ENCODE data around the gene SLC17A7. TPM values are rescaled to one million over a fixed set of nuclear protein-coding genes. Genes with fewer than 3 reads are reported as not detected.

SLC17A7 gene
- total RNA-seq, 2 experiments from 2014 or later = 0.19 to 0.55 TPM

GRCh38 chr19:49398001-49398615 is 43.2 kb downstream of the SLC17A7 start:
- Mint-ChIP-seq H3K4me3 (no peak overlapping the region), H3K27ac (no peak overlapping the region), H3K9me3 (ENCODE audit: low read depth) (no peaks in the 10 kb centered on the region), H3K27me3 (no peaks in the 10 kb centered on the region), H3K36me3 (no peaks in the 10 kb centered on the region), H3K4me1 (peaks cover 4% of the 10 kb centered on the region)
- CTCF ChIA-PET = interaction anchor here (1.4 to 1.8 kb wide), 3 partner anchors 24 to 75 kb away, joined by 3 to 4 read pairs (median 4); no protein-coding TSS in a partner anchor
- no peak for ATAC-seq
- DNase-seq = no peak

DNA sequence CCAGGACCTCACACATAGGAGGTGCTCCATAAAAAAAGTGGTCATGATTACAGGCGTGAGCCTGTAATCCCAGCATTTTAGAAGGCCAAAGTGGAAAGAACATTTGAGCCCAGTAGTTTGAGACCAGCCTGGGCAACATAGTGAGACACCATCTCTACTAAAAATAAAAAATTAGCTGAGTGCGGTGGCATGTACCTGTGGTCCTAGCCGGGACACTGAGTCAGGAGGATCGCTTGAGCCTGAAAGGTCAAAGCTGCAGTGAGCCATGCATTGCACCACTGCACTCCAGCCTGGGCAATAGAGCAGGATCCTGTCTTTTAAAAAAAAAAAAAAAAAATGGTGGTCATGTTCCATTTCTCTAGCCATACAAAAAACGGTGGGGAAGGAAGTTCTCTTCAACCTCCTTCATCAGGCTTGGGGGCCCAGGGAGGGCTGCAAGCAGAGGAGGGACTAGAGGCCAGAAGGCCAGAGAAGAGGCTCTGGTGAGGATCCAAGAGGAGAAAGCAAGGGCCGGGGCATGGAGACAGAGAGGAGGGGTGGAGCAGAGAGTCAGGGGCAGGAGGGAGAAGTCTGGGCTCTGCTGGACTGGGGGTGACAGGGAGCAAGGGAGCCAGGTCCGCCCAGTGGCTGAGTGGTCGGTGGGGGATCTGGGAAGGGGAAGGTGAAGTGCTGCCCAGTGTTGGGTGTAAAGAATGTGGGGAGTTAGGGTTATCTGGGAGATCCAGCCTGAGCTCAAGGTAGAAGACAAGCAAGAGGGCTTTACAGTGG is 44.4 kb downstream of the SLC17A7 start:
- CTCF ChIA-PET = interaction anchor here (1.4 to 1.8 kb wide), 3 partner anchors 25 to 77 kb away, joined by 3 to 4 read pairs (median 4); no protein-coding TSS in a partner anchor
- no peaks in the 10 kb centered on the region for H3K27me3 Mint-ChIP-seq
- no peak for ATAC-seq
- no peak for DNase-seq
- H3K36me3 Mint-ChIP-seq = no peaks in the 10 kb centered on the region
- peaks cover 10% of the 10 kb centered on the region for H3K4me1 Mint-ChIP-seq
- H3K4me3 Mint-ChIP-seq = no peak overlapping the region
- H3K27ac Mint-ChIP-seq = no peak overlapping the region
- H3K9me3 Mint-ChIP-seq (ENCODE audit: low read depth) = no peaks in the 10 kb centered on the region

DNA sequence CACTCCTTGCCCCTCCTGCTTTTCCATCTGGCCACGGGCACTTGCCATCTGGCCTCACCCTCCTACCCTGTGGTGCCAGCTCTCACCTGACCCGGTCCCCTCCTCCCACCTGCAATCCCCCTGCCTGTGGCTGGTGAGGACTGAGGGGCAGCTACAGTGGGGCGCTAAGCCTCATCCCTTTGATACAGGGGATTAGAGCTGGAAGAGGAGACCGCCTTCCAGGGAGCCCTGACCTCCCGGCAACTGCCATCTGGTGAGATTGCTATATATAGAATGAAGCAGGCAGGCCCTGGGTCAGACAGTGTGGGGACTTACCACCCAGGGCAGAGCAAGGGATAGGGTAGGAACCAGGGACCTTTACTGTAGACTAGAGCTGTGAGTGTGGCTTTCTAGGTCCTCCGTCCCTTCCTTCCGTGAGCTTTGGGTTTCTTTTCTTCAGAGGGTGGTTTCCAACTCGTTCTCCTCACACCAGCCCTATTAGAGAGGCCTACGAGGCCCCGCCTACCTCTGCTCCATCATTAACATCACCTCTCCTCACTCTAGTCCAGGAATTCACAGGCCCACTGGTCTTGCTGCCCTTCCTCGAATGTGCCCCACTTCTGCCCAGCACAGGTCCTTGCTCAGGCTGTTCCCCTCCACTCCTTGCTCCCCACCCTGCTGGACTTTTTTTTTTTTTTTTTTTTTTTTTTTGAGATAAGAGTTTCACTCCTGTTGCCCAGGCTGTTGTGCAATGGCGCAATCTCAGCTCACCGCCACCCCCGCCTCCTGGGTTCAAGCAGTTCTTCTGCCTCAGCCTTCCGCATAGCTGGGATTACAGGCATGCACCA is 45.5 kb downstream of the SLC17A7 start:
- Mint-ChIP-seq H3K4me3 (no peak overlapping the region), H3K4me1 (peaks cover 18% of the 10 kb centered on the region), H3K27ac (no peak overlapping the region), H3K27me3 (no peaks in the 10 kb centered on the region), H3K9me3 (ENCODE audit: low read depth) (no peaks in the 10 kb centered on the region), H3K36me3 (no peaks in the 10 kb centered on the region)
- ATAC-seq (no peak), DNase-seq (no peak)
- CTCF ChIA-PET = interaction anchor here (0.6 to 1.4 kb wide), 3 partner anchors 47 to 78 kb away, joined by 3 to 5 read pairs (median 3); partner anchors contain the start of gene FLT3LG

- DNase-seq (no peak), ATAC-seq (no peak)
- H3K27me3 Mint-ChIP-seq = no peaks in the 10 kb centered on the region
- no peak overlapping the region for H3K4me3 Mint-ChIP-seq
- no peaks in the 10 kb centered on the region for H3K9me3 Mint-ChIP-seq (ENCODE audit: low read depth)
- peaks cover 24% of the 10 kb centered on the region for H3K4me1 Mint-ChIP-seq
- CTCF ChIA-PET = interaction anchor here (1.0 to 5.0 kb wide), 6 partner anchors 12 to 167 kb away, joined by 4 to 87 read pairs (median 12); partner anchors contain the start of genes FLT3LG, GFY and PTH2
- H3K27ac Mint-ChIP-seq = no peak overlapping the region
- no peaks in the 10 kb centered on the region for H3K36me3 Mint-ChIP-seq
These were observed 47.4 kb downstream of the SLC17A7 start for GRCh38 chr19:49393881-49394280.

- H3K36me3 Mint-ChIP-seq = no peaks in the 10 kb centered on the region
- H3K4me3 Mint-ChIP-seq = no peak overlapping the region
- H3K27ac Mint-ChIP-seq = peak overlapping the region; percentile 58
- H3K4me1 Mint-ChIP-seq = peaks cover 30% of the 10 kb centered on the region
- CTCF ChIA-PET = interaction anchor here (0.6 to 5.0 kb wide), 35 partner anchors 8 to 289 kb away, joined by 3 to 87 read pairs (median 4); partner anchors contain the start of genes ALDH16A1, FLT3LG, GFY and PIH1D1
- no peaks in the 10 kb centered on the region for H3K9me3 Mint-ChIP-seq (ENCODE audit: low read depth)
- DNase-seq (peak; percentile 87), ATAC-seq (peak; percentile 91)
- H3K27me3 Mint-ChIP-seq = no peaks in the 10 kb centered on the region
These were observed 49.5 kb downstream of the SLC17A7 start for GRCh38 chr19:49391581-49392399.

GRCh38 chr19:49390929-49391359 is 50.4 kb downstream of the SLC17A7 start:
- no peak overlapping the region for H3K4me3 Mint-ChIP-seq
- DNase-seq = no peak

DNA sequence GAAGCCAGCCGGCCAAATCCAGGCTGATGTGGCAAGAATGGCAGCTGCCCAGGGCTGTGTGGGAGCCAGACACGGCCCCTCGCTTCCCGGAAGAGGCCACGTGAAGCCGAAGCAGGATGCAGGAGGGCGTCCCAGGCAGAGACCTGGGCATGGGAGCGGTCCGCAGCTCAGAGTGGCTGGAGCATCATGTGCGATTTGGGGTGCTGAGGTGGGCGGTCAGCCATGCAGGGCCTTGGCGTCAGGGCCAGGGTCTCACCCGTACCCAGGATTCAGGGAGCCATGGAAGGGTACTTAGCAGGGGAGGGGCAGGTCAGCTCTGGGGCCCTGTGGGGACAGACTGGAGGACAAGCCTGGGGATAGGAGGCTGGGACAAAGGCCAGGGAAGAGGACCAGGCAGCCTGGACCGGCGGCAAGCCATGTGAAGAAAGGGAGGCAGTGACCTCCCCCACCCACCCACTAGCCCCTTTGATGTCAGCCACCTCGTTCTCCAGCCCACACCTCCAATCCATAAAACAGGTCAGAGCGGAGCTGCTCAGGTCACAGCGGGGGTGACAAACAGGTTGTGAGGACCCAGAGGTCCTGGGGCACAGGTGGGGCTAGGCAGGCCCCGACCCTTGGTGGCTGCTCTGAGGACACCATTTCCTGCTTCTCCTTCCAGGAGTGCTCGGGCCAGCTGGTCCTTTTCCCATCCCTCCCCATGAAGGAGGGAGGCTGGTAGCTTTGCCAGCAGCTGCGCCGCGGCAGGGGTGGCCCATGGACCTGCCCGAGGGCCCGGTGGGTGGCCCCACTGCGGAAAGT is 51.0 kb downstream of the SLC17A7 start:
- H3K4me1 Mint-ChIP-seq = peaks cover 30% of the 10 kb centered on the region
- H3K9me3 Mint-ChIP-seq (ENCODE audit: low read depth) = no peaks in the 10 kb centered on the region
- no peaks in the 10 kb centered on the region for H3K36me3 Mint-ChIP-seq
- no peak overlapping the region for H3K4me3 Mint-ChIP-seq
- DNase-seq = no peak
- ATAC-seq = no peak
- CTCF ChIA-PET = interaction anchor here (1.0 to 5.0 kb wide), 7 partner anchors 20 to 178 kb away, joined by 3 to 87 read pairs (median 12); partner anchors contain the start of genes FLT3LG, GFY and PTH2
- no peak overlapping the region for H3K27ac Mint-ChIP-seq
- no peaks in the 10 kb centered on the region for H3K27me3 Mint-ChIP-seq

More at GRCh38 chr19:49390929-49391359, 50.4 kb downstream of the SLC17A7 start:
- H3K4me1 Mint-ChIP-seq = peaks cover 30% of the 10 kb centered on the region
- H3K36me3 Mint-ChIP-seq = no peaks in the 10 kb centered on the region
- CTCF ChIA-PET = interaction anchor here (0.6 to 5.0 kb wide), 31 partner anchors 8 to 178 kb away, joined by 3 to 87 read pairs (median 5); partner anchors contain the start of genes ALDH16A1, FLT3LG, GFY and PIH1D1
- no peak for ATAC-seq
- no peaks in the 10 kb centered on the region for H3K27me3 Mint-ChIP-seq
- no peak overlapping the region for H3K27ac Mint-ChIP-seq
- no peaks in the 10 kb centered on the region for H3K9me3 Mint-ChIP-seq (ENCODE audit: low read depth)

GRCh38 chr19:49389406-49389805 is 51.9 kb downstream of the SLC17A7 start:
- Mint-ChIP-seq H3K27ac (no peak overlapping the region), H3K4me1 (peaks cover 30% of the 10 kb centered on the region)
- CTCF ChIA-PET = interaction anchor here (1.4 to 4.5 kb wide), 3 partner anchors 35 to 54 kb away, joined by 4 to 52 read pairs (median 6); partner anchors contain the start of genes GFY and PTH2

DNA sequence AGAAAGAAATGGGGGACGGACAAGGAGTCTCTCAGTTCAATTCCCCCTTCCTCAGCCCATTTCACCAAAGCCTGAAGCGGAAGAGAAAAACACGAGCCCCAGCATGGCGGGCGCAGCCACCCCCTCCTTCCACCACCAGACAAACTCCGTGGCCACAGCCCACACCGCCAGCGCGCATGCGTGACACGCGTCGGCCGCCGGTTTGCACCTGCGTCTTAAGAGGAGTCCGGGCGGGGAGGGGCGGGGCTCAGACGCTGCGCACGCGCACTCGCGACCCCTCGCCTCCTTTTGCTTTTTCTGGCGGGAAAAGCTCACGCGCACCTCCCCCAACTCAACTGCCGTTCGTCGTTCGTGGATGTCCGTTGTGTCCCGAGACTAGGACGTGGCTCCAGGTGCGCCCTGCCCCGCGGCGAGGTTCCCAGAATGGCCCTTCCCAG is 53.4 kb downstream of the SLC17A7 start, which contains the start of gene KASH5:
Gene KASH5, plus strand, starts transcription at position 314 of the 437 bp plus-strand sequence. CDS start 2,635 bp downstream, outside the sequence.
- DNase-seq (peak; percentile 92), ATAC-seq (peak; percentile 57)
- no peaks in the 10 kb centered on the region for H3K9me3 Mint-ChIP-seq (ENCODE audit: low read depth)
- H3K27ac Mint-ChIP-seq = peak within 1 kb of the TSS; percentile 77
- peaks cover 5% of the 10 kb centered on the region for H3K27me3 Mint-ChIP-seq
- H3K36me3 Mint-ChIP-seq = no peaks in the 10 kb centered on the region
- peak within 1 kb of the TSS; percentile 30 for H3K4me3 Mint-ChIP-seq
- CTCF ChIA-PET = interaction anchor here (0.7 to 1.8 kb wide), 6 partner anchors 33 to 86 kb away, joined by 3 to 9 read pairs (median 5); partner anchors contain the start of genes FLT3LG and GFY
- H3K4me1 Mint-ChIP-seq = peaks cover 30% of the 10 kb centered on the region

More at GRCh38 chr19:49389406-49389805, 51.9 kb downstream of the SLC17A7 start:
- ATAC-seq = no peak
- no peaks in the 10 kb centered on the region for H3K36me3 Mint-ChIP-seq
- H3K9me3 Mint-ChIP-seq (ENCODE audit: low read depth) = no peaks in the 10 kb centered on the region
- DNase-seq = no peak
- no peaks in the 10 kb centered on the region for H3K27me3 Mint-ChIP-seq
- no peak overlapping the region for H3K4me3 Mint-ChIP-seq

DNA sequence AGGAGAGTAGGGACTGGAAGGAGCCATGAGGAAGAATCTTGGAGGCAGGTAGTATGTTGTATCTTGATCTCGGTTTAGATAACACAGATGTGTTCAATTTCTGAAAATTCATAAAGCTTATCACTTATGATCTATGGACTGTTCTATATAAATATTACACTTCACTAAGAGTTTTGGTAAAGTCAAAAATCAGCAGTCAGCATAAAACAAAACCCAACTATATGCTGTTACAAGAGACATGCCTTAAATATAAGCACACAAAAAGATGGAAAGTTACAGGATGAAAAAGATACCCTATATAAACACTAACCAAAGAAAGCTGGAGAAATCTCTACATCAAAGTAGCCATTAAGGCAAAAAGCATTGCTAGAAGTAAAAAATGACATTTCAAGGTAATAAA is 57.7 kb downstream of the SLC17A7 start:
- peaks cover 8% of the 10 kb centered on the region for H3K4me1 Mint-ChIP-seq
- peaks cover 3% of the 10 kb centered on the region for H3K36me3 Mint-ChIP-seq
- DNase-seq (no peak), ATAC-seq (no peak)
- CTCF ChIA-PET = interaction anchor here (0.7 to 1.3 kb wide), 3 partner anchors 8 to 82 kb away, joined by 3 read pairs; no protein-coding TSS in a partner anchor
- no peak overlapping the region for H3K27ac Mint-ChIP-seq
- peaks cover 16% of the 10 kb centered on the region for H3K27me3 Mint-ChIP-seq
- no peak overlapping the region for H3K4me3 Mint-ChIP-seq
- H3K9me3 Mint-ChIP-seq (ENCODE audit: low read depth) = peaks cover 3% of the 10 kb centered on the region

- CTCF ChIA-PET = interaction anchor here (0.6 to 1.7 kb wide), 4 partner anchors 9 to 90 kb away, joined by 3 to 5 read pairs (median 3); no protein-coding TSS in a partner anchor
- DNase-seq = no peak
- Mint-ChIP-seq H3K4me1 (peaks cover 3% of the 10 kb centered on the region), H3K27ac (no peak overlapping the region), H3K27me3 (peaks cover 16% of the 10 kb centered on the region), H3K4me3 (no peak overlapping the region), H3K9me3 (ENCODE audit: low read depth) (peaks cover 3% of the 10 kb centered on the region), H3K36me3 (peaks cover 3% of the 10 kb centered on the region)
- no peak for ATAC-seq
These were observed 58.7 kb downstream of the SLC17A7 start for GRCh38 chr19:49382639-49383038.
